GM21390 (cell line): ENCODE results near the gene RHCE.
"Not testable (repeated sequence)": the region's sequence is repeated elsewhere in the genome, so short reads cannot be mapped to it uniquely, and the experiment has no call there.

Source experiments
- ATAC-seq: cut with Tn5 transposase; IDR thresholded peaks from one replicate; pipeline ENCODE4 v1.9.1; 2021; ENCODE audit not compliant: unreplicated experiment

The RHCE gene

GRCh38 chr1:25420715-25421114 is at the start of gene RHCE:
Gene RHCE (minus strand): TSS chr1:25420825. CDS start chr1:25420786, 39 bp downstream.
- ATAC-seq, result not testable (repeated sequence)

GRCh38 chr1:25469177-25469576 is 48.6 kb upstream of the RHCE start:
- no peak for ATAC-seq

- no peak for ATAC-seq
Measured at GRCh38 chr1:25468033-25468432, 47.4 kb upstream of the RHCE start.

DNA sequence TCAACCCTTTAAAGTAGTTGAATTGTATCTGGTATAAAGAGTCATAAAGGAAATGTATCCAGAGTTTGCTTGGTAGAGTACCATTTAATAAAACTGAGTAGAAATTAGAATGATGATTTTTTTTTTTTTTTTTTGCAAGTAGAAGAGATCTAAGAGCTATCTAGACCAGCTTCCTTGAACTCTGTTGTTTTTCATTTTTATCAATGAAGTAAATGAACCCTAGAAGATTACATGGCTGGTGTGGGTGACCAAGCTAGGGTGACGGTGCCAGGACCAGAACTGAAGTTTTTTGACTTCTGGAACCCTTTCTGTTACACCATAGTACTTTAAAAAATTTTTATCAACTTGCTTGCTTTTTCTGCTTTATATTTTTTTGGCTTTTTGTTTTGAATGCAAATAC is 47.0 kb upstream of the RHCE start:
- no peak for ATAC-seq

DNA sequence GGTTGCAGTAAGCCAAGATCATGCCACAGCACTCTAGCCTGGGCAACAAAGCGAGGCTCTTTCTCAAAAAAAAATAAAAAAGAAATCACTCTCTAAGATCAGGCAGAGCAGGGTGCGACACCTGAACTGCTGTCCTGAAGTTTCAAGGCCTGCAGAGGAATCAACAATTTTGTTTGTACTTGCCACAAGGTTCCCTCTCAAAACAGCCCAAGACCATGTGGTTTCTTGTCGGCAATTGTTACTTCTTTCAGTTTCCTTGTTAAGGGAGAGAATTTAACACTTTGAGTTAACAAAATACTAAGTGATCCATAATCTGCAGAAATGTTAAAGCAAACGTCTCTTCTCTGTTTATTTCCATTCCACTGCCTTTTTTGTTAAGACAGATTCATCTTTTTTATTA is 46.6 kb upstream of the RHCE start:
- no peak for ATAC-seq

- no peak for ATAC-seq
Measured at GRCh38 chr1:25462732-25463131, 42.1 kb upstream of the RHCE start.

DNA sequence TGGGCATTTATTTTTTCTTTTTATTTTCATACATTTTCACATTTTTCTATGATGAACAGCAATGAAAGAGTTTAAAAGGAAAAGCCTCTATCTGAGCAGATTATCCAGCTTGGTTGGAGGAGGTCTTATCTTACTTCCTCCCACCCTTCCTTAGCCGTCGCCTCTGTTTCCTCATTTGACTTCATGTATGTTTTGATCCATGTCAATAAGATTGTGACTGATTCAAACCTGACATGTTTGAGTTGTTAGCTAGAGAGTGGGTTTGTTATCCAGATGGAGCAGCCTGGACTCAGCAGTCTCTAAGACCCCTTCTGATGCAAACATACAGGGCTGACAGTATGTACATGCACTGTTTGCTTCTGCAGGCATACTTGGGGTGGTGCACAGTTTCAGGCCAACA is 41.2 kb upstream of the RHCE start:
- no peak for ATAC-seq

DNA sequence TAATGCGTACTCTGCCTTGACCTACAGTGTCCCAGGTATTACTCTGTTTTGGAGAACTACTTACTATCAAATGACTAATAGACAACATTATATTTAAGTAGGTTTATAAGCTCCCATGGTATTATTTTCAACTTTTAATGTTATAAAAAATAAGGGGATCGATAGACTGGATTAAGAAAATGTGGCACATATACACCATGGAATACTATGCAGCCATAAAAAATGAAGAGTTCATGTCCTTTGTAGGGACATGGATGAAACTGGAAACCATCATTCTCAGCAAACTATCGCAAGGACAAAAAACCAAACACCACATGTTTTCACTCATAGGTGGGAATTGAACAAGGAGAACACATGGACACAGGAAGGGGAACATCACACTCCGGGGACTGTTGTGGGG is 40.2 kb upstream of the RHCE start:
- not testable (repeated sequence) for ATAC-seq

- no peak for ATAC-seq
Measured at GRCh38 chr1:25460020-25460419, 39.4 kb upstream of the RHCE start.

GRCh38 chr1:25458541-25459298 is 38.1 kb upstream of the RHCE start:
- no peak for ATAC-seq

DNA sequence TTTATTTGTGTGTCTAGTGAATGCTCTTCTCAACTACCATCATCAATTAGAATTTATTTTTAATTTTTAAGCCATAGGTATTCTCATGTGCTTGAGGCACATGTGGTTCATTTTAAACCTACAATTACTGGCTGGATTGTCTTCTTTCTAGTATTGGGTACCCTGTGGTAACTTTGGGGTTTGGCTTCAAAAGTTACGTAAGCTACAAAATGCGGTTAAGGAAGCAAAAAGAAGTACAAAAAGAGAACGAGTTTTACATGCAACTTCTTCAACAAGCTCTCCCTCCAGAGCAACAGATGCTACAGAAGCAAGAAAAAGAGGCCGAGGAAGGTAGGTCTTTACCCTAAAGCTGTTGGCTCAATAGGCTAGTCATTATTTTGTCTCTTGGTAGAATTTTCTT is 35.9 kb upstream of the RHCE start:
- ATAC-seq, result no peak

DNA sequence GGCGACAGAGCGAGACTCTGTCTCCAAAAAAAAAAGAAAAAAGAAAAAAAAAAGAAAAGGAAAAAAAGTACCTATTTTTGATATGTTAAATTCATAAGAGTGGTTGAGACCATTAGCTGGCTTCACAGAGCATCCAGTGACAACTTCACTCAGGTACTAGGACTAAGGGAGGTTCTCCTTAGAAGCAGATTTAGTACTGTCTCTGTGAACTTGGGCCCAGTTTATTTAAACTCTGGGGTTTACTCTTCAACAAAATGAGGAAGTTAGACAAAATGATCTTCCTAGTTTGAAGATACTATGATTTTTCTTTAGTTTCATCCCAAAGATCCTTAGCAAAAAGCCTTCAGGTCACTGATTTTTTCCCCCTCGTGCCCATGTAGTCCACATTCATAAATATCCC is 31.3 kb upstream of the RHCE start:
- ATAC-seq, result no peak

- ATAC-seq, result no peak
Measured at GRCh38 chr1:25450891-25451290, 30.3 kb upstream of the RHCE start.

DNA sequence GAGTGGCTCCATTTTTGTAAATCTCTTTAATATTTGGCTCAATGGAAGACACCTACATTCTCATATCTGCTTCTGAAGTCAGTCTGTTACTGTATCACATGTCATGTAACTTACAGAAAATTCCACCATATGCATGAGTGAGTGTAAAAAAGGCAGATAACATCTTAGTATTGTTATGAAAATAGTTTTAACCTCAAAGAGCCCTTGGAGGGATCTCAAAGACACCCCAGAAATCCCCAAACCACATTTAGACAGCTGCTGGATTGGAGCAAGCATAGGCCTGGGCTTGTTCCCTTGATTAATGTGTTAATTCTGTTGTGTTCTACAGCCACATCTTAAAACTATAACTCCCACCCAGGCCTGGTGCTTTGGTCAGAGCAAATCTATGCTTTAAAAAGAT is 26.9 kb upstream of the RHCE start:
- ATAC-seq, result no peak

DNA sequence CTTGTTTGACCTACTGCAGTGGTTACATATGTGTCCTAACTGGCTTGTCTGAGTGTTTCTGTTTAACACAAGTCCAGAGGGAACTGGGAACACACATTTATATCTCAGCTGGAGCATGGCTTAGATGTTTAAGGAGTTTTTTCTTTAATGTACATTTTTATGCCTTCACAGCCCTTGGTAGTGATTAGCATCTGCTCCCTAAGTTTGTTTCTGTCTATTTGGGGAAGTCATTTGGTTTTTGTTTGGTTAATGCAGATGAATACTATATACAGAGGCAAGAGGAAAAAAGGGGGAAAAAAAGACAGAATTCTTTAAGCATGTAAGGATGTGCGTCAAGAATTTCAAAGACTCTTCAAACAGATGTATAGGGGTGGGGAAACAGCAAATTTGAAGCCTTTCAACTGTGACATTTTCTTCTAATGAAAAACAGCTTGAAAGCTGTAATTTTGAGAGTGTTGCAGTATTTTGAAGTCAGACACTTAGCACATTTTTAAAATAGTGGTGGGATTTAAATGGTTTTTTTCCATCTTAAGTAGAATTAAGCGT is 25.4 kb upstream of the RHCE start:
- ATAC-seq, result no peak

GRCh38 chr1:25444604-25445003 is 24.0 kb upstream of the RHCE start:
- ATAC-seq, result not testable (repeated sequence)

- ATAC-seq, result no peak
Measured at GRCh38 chr1:25443030-25443699, 22.5 kb upstream of the RHCE start.

GRCh38 chr1:25442178-25442577 is 21.6 kb upstream of the RHCE start:
- no peak for ATAC-seq

DNA sequence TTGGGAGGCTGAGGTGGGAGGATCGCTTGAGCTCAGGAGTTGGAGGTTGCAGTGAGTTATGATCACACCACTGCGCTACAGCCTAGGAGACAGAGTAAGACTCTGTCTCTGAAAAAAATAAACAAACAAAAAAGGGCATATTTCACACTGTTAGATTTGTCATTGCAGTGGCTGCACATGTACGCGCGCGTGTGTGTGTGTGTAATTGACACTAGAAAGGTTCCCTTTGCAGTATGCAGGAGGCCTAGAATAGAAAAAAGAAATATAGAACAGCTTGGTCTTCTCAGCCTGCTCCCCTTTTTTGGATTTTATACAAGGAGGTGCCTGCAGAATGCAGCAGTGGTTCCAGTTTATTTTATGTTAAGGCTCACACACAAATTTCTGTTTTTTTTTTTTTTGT is 18.7 kb upstream of the RHCE start:
- ATAC-seq, result no peak

DNA sequence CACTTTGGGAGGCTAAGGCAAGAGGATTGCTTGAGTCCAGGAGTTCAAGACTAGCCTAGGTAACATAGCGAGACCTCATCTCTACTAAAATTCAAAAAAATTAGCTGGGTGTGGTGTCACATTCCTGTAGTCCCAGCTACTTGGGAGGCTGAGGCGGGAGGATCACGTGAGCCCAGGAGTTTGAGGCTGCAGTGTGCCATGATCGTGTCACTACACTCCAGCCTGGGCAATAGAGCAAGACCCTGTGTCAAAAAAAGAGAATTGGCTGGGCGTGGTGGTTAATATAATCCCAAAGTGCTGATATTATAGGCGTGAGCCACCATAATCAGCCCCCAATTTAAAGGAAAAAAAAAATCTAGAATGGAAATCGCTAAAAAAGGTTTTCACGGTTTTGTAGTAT is 17.0 kb upstream of the RHCE start:
- ATAC-seq, result no peak

DNA sequence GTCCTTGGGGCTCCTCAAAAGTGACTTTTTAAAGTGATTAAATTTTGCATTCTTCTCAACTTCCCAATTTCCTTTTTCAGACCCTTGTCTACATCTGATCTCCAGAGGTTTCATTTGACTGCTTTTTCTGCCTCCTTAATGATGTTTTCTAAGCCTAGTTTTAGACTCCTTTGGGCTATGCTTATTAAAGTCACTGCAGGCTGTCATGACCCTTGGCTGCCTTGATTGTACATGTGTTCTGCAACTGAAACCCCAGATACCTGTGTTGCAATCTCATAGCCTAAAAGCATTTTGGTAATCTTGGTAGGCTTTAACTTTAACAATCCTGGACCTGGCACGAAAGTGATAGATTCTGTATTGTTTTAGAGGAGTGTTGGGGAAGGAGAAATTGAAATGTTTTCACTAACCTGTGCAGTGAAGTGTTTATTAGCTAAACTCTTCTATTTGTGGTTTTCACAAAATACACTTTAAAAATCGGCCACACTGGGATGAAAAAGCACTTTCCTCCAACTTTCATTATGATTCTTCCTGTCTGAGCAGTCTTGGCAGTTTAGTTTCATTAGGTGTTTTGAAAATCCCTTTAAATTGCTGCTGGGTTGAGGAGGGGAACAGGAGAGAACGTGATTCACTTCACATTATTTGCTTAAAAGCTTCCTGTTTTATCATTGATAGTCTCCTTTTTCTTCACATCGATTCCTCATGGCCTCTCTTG is 14.9 kb upstream of the RHCE start:
- ATAC-seq, result no peak
